ENCODE results near the gene DYNC2LI1.
A peak's percentile ranks its signal among the peaks of the same experiment; 100 is the strongest.

The DYNC2LI1 gene

DNA sequence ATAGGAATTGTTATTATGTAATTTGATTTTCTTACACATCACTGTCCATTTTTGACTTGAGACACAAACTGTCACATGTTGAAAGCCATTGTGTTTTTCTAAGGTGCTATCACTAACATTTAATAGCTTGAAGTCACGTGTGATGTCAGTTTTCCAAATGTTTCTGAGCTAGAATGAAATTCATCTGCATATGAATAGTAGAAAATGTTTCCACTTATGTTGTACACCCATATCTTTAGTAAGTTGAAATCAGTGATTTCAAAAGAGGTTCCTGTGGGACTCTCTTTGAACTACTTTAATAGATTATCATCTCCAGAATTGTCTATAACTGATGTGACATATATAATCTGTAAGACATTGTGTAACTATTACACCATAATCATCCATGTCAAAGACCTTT lies 37.0 kb downstream of the DYNC2LI1 start:
- DNase-seq (ENCODE audit: low read depth): no peak
- H3K4me3 ChIP-seq (replicated peaks; ENCODE audit: low read depth, low read length): no peak overlapping the region
- TF ChIP-seq, protein P1, sequence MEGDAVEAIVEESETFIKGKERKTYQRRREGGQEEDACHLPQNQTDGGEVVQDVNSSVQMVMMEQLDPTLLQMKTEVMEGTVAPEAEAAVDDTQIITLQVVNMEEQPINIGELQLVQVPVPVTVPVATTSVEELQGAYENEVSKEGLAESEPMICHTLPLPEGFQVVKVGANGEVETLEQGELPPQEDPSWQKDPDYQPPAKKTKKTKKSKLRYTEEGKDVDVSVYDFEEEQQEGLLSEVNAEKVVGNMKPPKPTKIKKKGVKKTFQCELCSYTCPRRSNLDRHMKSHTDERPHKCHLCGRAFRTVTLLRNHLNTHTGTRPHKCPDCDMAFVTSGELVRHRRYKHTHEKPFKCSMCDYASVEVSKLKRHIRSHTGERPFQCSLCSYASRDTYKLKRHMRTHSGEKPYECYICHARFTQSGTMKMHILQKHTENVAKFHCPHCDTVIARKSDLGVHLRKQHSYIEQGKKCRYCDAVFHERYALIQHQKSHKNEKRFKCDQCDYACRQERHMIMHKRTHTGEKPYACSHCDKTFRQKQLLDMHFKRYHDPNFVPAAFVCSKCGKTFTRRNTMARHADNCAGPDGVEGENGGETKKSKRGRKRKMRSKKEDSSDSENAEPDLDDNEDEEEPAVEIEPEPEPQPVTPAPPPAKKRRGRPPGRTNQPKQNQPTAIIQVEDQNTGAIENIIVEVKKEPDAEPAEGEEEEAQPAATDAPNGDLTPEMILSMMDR (IDR thresholded peaks at IDR 0.05; ENCODE audit: low read length, missing control alignments): no peak

DNA sequence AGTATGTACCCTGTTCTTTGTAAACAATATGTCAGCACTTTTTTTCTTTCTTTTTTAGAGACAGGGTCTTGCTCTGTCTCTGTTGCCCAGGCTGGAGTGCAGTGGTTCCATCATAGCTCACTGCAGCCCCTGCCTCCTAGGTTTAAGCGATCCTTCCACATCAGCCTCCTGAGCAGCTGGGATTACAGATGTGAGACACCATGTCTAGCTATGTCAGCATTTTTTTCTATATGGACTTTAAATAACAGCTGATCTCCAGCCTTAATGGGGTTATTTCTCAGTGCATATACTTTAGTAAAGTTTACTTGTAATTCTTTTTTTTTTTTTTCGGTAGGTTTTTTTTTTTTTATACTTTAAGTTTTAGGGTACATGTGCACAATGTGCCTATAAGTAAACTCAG lies 38.2 kb downstream of the DYNC2LI1 start:
- no peak for DNase-seq (ENCODE audit: low read depth)
- no peak overlapping the region for H3K4me3 ChIP-seq (replicated peaks; ENCODE audit: low read depth, low read length)
- TF ChIP-seq, protein P1 (IDR thresholded peaks at IDR 0.05; ENCODE audit: low read length, missing control alignments): no peak

DNA sequence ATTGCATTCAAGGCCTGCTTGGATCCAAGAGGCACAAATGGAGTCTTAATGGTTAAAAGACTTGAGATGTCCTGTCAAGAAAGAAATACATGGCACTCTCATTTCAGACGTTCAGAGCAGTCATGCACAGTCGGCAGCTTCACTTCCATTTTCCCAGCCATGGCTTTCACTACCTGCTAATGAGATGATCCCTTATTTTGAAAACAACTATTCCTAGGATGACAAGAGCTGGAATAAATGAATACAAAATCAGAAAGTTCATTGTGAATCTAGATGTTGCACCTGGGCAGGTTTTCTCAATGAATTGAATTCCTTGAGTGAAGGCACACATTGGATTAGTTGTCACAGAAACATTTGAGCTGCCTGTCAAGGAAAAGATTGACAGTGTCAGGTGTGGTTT lies 39.1 kb downstream of the DYNC2LI1 start:
- H3K4me3 ChIP-seq (replicated peaks; ENCODE audit: low read depth, low read length): no peak overlapping the region
- DNase-seq (ENCODE audit: low read depth): no peak
- TF ChIP-seq, protein P1 (IDR thresholded peaks at IDR 0.05; ENCODE audit: low read length, missing control alignments): no peak

DNA sequence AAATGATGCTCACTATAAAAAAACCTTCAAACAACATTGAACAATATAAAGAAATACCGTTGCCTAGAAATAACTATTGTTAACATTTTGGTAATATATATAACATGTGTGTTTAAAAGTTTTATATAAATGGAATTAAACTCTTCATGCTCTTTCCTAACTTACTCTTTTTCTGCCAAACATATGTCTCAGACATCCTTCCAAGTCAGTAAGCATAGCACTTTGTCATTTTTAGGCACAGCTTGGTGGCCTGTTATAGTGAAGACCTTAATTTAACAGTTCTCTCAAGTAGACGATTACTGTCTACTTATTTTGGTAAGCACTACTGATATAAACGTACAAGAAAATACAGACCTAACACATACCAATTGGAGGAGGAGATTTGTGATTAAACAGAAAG lies 40.9 kb downstream of the DYNC2LI1 start:
- TF ChIP-seq, protein P1 (IDR thresholded peaks at IDR 0.05; ENCODE audit: low read length, missing control alignments): no peak
- no peak for DNase-seq (ENCODE audit: low read depth)
- no peak overlapping the region for H3K4me3 ChIP-seq (replicated peaks; ENCODE audit: low read depth, low read length)

DNA sequence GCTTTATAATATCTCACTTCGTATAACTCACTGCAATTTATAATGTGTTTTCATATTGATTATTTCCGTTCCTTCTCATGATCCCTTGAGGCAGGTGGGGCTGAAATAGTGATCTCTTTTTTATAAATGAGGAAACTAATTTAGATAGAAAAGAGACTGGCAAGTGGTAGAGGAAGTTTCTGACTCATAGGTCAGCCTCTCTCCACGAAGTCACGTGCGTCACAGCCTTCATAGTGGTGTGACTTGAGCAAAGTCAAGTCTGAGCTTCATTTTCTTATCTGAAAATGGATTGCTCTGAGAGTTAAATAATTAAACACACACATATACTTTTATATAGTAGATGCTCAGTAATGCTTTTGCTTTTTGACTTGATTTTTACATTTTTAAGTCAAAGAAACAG lies 44.9 kb downstream of the DYNC2LI1 start:
- H3K4me3 ChIP-seq (replicated peaks; ENCODE audit: low read depth, low read length): no peak overlapping the region
- peak; percentile 73 for DNase-seq (ENCODE audit: low read depth)
- TF ChIP-seq, protein P1 (IDR thresholded peaks at IDR 0.05; ENCODE audit: low read length, missing control alignments): no peak

DNA sequence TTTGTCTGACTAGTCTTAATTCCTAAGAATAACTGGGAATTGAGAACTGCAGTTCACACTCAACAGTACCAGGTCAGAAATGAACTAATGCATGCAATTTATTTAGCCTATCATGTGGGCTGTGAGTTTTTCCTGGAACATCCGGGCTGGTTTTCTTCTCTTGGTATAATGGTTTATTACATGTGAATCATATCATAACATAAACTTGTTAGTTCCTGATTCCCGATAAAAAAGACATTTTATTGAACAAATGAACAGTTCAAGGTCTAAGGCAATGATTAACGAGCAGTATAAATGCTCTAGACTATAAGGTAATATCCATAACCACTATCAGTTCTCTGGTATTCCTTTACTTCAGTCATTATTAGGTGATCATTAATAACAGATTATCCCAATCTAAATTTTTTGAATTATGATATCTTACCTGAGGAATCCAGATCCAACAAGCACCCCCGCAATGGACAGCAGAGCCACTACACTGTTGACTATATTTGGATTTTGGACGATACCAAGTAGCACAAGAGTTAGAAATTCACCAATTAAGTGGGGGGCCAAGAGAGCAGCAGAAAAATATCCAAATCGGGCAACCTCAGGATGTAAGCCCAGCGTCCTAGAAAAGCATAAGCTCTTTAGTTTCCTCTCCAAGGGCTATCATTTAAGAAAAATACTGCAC lies 45.8 kb downstream of the DYNC2LI1 start:
- no peak overlapping the region for H3K4me3 ChIP-seq (replicated peaks; ENCODE audit: low read depth, low read length)
- DNase-seq (ENCODE audit: low read depth): no peak
- TF ChIP-seq, protein P1 (IDR thresholded peaks at IDR 0.05; ENCODE audit: low read length, missing control alignments): no peak

DNA sequence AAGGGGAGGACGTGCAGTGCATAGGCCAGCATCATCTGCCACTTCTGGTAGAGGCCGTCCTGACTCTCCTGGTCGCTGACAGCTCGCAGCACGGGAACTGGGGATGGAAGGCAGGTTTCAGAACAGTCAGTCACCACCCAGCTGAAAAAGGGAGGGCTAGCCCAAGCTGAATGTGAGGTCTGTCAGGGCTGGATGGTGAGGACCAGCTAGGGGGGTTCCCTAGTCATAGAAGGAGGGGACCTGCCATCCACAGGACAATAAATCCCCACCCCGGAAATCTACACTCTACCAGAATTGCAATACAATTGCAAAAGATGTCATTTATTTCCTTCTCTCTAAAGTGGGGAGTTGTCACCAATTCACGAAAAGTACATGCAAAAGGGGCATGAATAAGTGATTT lies 49.0 kb downstream of the DYNC2LI1 start:
- TF ChIP-seq, protein P1 (IDR thresholded peaks at IDR 0.05; ENCODE audit: low read length, missing control alignments): no peak
- H3K4me3 ChIP-seq (replicated peaks; ENCODE audit: low read depth, low read length): no peak overlapping the region

More for the DNA sequence above, 49.0 kb downstream of the DYNC2LI1 start:
- no peak for DNase-seq (ENCODE audit: low read depth)

Measured in fibroblast of pulmonary artery (primary cell).